Right lobe of liver (tissue), 4 donors: Measurements from ENCODE around the gene HSD17B8.

Experiments used
- CTCF ChIP-seq, 4 donors: fragments of 200-600 bp in 3 of 4; fragments of 450-650 bp in 1 of 4; IDR thresholded peaks; one replicate each; pipeline versions ENCODE4 v1.5.1 to v1.8.0; 2016 to 2022; ENCODE audit warnings: antibody characterized with exemption in 4 of 4, mild to moderate bottlenecking in 2 of 4
- POLR2A ChIP-seq: fragments of 450-650 bp; IDR thresholded peaks from one replicate; pipeline ENCODE4 v1.6.1; 2017; ENCODE audit warnings: antibody characterized with exemption, mild to moderate bottlenecking
- donor health status: DM: no; HTN: no; CAD: no.
- donor health status: DM: no; HTN: no; CAD: no.
- donor health status: DM: no; HTN: yes; CAD: no.

DNA sequence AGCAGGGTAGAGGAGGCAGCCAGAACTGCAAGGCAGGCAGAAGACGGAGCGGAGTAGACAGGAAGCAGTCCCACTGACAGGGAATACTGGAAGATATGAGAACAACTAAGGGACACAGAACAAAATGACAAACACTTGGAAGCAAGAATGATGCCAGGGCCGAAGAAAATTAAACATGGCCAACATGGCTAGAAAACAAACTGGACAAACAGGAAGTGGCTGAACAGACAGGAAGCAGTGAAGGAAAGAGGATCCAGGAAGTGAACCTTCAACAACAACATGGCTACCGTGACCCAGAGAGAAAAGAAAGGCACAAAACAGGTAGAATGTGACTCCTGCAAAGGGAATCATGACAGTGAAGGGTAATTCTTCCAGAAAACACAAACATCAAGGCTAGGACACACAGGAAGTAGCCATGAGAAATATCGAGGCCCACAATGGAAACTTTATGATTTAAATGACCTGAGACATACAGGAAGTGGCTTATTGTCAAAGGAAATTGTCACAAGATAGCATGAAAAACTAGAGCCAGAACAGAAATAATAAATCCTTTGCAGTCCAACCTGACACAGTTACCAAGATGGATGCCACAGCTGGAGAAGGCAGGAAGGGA, 21.3 kb upstream of the HSD17B8 start:
- TF ChIP-seq POLR2A (no peak), CTCF (IDR thresholded peaks at IDR 0.05) (no peak)
